HTERT RPE-1 (cell line): ENCODE data around the gene PRR14.

Source experiments
- in situ Hi-C: fragments of 300-500 bp; cut with MboI; formaldehyde crosslinking; loops from 4 replicates; pipeline ENCODE4 v1.14.3; 2020; ENCODE audit warnings: low sequenced_read_pairs

PRR14 gene

GRCh38 chr16:30657866-30658730 lies 7.3 kb downstream of the PRR14 start, which contains the start of gene FBRS:
Gene FBRS (plus strand): TSS chr16:30658431. CDS start chr16:30659519, 1,088 bp downstream.
- in situ Hi-C loops, result no loop called here

- in situ Hi-C loops, result no loop called here
Observed at GRCh38 chr16:30658731-30659506, 8.2 kb downstream of the PRR14 start.

- in situ Hi-C loops, result no loop called here
Observed at GRCh38 chr16:30659507-30660423, 9.0 kb downstream of the PRR14 start.

GRCh38 chr16:30660424-30661261 lies 9.9 kb downstream of the PRR14 start:
- in situ Hi-C loops, result no loop called here

- in situ Hi-C loops, result no loop called here
Observed at GRCh38 chr16:30662449-30662848, 11.7 kb downstream of the PRR14 start.

- in situ Hi-C loops, result no loop called here
Observed at GRCh38 chr16:30663038-30663437, 12.3 kb downstream of the PRR14 start.

- in situ Hi-C loops, result no loop called here
Observed at GRCh38 chr16:30663820-30664219, 13.1 kb downstream of the PRR14 start.

GRCh38 chr16:30664616-30665109 lies 13.9 kb downstream of the PRR14 start:
- in situ Hi-C loops, result no loop called here

GRCh38 chr16:30665155-30665829 lies 14.5 kb downstream of the PRR14 start:
- in situ Hi-C loops, result no loop called here

GRCh38 chr16:30665830-30666190 lies 15.1 kb downstream of the PRR14 start:
- in situ Hi-C loops, result no loop called here

GRCh38 chr16:30666681-30667080 lies 15.9 kb downstream of the PRR14 start:
- in situ Hi-C loops, result no loop called here

- in situ Hi-C loops, result no loop called here
Observed at GRCh38 chr16:30667361-30667905, 16.7 kb downstream of the PRR14 start.

- in situ Hi-C loops, result no loop called here
Observed at GRCh38 chr16:30668393-30668792, 17.6 kb downstream of the PRR14 start.

- in situ Hi-C loops, result no loop called here
Observed at GRCh38 chr16:30669026-30669902, 18.5 kb downstream of the PRR14 start.

GRCh38 chr16:30669903-30670824 lies 19.4 kb downstream of the PRR14 start:
- in situ Hi-C loops, result no loop called here

- in situ Hi-C loops, result no loop called here
Observed at GRCh38 chr16:30675143-30675542, 24.4 kb downstream of the PRR14 start.
